Measurements from ENCODE around the gene FKBP1A. TPM values are rescaled to one million over a fixed set of nuclear protein-coding genes. Genes with fewer than 3 reads are reported as not detected.

Gene FKBP1A
- total and polyA plus RNA-seq, 10 of the 15 experiments (the other 5 are each of a cell fraction or from before 2014, with no cell fraction given): 103 to 687 (median 254) TPM

DNA sequence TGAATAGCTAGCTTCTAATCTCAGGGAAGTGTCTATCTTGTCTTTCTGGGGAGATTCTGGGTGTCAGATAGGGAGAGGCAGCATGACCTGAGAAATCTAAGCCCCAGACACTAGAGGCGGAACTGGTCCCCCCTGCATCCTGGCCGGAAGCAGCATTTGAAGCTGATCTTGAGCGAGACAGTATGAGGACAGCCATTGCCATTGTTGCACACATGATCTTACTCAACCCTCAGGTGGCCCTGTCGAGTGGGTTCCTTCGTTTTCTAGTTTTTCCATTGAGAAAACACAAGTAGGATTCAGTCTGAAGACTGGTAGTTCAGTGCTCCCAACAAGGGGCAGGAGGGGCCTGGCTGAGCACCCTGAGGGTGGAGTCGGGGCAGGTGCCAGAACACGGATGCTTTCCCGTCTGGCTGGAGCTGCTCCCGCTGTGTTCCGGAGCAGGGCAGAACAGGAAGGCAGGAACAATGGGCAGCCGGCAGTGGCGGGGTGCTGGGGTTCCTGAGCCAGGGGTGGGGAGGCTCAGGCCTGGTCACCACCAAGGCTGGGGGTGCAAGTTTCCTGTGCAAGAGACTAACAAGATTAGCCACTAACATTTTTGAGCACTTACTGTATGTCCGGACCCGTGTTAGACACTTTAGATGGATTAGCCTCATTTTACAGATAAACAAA, 56.0 kb downstream of the FKBP1A start:
- H3K4me1 ChIP-seq (ENCODE audit: control insufficient read depth, insufficient read depth, low read length): peaks cover 5% of the 10 kb centered on the region
- ChIA-PET POLR2A (interaction anchor here (0.6 kb wide), 1 partner anchor 55 kb away, joined by 4 read pairs; no protein-coding TSS in a partner anchor), RAD21 (ENCODE audit: unreplicated experiment) (no interaction called here), CTCF (no interaction called here), SMC1A (ENCODE audit: uncharacterized antibody, unreplicated experiment) (no interaction called here)
- TF ChIP-seq ZNF622 (IDR thresholded peaks at IDR 0.05) (no peak), POLR2A (IDR thresholded peaks at IDR 0.05; ENCODE audit: low read depth, low read length) (peak; percentile 25; the same call in 1 of the 2 replicates), DPF2 (IDR thresholded peaks at IDR 0.05) (no peak), BACH1 (IDR thresholded peaks at IDR 0.05; ENCODE audit: borderline replicate concordance) (no peak), BMI1 (IDR thresholded peaks at IDR 0.05; ENCODE audit: borderline replicate concordance) (no peak), ZZZ3 (IDR thresholded peaks at IDR 0.05; ENCODE audit: control insufficient read depth, insufficient read length, low read depth) (no peak), RAD21 (IDR thresholded peaks at IDR 0.05; ENCODE audit: insufficient read depth, low read depth, low read length) (no peak)
- TF ChIP-seq, protein P1, sequence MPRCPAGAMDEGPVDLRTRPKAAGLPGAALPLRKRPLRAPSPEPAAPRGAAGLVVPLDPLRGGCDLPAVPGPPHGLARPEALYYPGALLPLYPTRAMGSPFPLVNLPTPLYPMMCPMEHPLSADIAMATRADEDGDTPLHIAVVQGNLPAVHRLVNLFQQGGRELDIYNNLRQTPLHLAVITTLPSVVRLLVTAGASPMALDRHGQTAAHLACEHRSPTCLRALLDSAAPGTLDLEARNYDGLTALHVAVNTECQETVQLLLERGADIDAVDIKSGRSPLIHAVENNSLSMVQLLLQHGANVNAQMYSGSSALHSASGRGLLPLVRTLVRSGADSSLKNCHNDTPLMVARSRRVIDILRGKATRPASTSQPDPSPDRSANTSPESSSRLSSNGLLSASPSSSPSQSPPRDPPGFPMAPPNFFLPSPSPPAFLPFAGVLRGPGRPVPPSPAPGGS (IDR thresholded peaks at IDR 0.05; ENCODE audit: borderline replicate concordance, insufficient read depth, low read depth, low read length, poor library complexity, severe bottlenecking): peak; percentile 13
- TF ChIP-seq, protein P2, sequence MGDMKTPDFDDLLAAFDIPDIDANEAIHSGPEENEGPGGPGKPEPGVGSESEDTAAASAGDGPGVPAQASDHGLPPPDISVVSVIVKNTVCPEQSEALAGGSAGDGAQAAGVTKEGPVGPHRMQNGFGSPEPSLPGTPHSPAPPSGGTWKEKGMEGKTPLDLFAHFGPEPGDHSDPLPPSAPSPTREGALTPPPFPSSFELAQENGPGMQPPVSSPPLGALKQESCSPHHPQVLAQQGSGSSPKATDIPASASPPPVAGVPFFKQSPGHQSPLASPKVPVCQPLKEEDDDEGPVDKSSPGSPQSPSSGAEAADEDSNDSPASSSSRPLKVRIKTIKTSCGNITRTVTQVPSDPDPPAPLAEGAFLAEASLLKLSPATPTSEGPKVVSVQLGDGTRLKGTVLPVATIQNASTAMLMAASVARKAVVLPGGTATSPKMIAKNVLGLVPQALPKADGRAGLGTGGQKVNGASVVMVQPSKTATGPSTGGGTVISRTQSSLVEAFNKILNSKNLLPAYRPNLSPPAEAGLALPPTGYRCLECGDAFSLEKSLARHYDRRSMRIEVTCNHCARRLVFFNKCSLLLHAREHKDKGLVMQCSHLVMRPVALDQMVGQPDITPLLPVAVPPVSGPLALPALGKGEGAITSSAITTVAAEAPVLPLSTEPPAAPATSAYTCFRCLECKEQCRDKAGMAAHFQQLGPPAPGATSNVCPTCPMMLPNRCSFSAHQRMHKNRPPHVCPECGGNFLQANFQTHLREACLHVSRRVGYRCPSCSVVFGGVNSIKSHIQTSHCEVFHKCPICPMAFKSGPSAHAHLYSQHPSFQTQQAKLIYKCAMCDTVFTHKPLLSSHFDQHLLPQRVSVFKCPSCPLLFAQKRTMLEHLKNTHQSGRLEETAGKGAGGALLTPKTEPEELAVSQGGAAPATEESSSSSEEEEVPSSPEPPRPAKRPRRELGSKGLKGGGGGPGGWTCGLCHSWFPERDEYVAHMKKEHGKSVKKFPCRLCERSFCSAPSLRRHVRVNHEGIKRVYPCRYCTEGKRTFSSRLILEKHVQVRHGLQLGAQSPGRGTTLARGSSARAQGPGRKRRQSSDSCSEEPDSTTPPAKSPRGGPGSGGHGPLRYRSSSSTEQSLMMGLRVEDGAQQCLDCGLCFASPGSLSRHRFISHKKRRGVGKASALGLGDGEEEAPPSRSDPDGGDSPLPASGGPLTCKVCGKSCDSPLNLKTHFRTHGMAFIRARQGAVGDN (IDR thresholded peaks at IDR 0.05): no peak
- TF ChIP-seq, protein P3, sequence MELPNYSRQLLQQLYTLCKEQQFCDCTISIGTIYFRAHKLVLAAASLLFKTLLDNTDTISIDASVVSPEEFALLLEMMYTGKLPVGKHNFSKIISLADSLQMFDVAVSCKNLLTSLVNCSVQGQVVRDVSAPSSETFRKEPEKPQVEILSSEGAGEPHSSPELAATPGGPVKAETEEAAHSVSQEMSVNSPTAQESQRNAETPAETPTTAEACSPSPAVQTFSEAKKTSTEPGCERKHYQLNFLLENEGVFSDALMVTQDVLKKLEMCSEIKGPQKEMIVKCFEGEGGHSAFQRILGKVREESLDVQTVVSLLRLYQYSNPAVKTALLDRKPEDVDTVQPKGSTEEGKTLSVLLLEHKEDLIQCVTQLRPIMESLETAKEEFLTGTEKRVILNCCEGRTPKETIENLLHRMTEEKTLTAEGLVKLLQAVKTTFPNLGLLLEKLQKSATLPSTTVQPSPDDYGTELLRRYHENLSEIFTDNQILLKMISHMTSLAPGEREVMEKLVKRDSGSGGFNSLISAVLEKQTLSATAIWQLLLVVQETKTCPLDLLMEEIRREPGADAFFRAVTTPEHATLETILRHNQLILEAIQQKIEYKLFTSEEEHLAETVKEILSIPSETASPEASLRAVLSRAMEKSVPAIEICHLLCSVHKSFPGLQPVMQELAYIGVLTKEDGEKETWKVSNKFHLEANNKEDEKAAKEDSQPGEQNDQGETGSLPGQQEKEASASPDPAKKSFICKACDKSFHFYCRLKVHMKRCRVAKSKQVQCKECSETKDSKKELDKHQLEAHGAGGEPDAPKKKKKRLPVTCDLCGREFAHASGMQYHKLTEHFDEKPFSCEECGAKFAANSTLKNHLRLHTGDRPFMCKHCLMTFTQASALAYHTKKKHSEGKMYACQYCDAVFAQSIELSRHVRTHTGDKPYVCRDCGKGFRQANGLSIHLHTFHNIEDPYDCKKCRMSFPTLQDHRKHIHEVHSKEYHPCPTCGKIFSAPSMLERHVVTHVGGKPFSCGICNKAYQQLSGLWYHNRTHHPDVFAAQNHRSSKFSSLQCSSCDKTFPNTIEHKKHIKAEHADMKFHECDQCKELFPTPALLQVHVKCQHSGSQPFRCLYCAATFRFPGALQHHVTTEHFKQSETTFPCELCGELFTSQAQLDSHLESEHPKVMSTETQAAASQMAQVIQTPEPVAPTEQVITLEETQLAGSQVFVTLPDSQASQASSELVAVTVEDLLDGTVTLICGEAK (IDR thresholded peaks at IDR 0.05; ENCODE audit: borderline replicate concordance): no peak
- TF ChIP-seq, protein P4, sequence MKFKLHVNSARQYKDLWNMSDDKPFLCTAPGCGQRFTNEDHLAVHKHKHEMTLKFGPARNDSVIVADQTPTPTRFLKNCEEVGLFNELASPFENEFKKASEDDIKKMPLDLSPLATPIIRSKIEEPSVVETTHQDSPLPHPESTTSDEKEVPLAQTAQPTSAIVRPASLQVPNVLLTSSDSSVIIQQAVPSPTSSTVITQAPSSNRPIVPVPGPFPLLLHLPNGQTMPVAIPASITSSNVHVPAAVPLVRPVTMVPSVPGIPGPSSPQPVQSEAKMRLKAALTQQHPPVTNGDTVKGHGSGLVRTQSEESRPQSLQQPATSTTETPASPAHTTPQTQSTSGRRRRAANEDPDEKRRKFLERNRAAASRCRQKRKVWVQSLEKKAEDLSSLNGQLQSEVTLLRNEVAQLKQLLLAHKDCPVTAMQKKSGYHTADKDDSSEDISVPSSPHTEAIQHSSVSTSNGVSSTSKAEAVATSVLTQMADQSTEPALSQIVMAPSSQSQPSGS (IDR thresholded peaks at IDR 0.05; ENCODE audit: low read length): no peak
- intact Hi-C loops (cut with micrococcal nuclease; ENCODE audit: unreplicated experiment) (no loop called here), in situ Hi-C loops (cut with MboI) (no loop called here)
- DNase-seq (ENCODE audit: low read depth, low spot score) (no peak), ATAC-seq (no peak), FAIRE-seq (no peak)
- no peak overlapping the region for H3K9ac ChIP-seq (ENCODE audit: control insufficient read depth, insufficient read depth, low read length)
- WGBS (ENCODE audit: insufficient coverage, insufficient replicate concordance, low lambda C conversion rate, missing lambda C conversion rate): 87% methylated on average over 14 of the region's 14 CpGs
- BruUV-seq (replicated peaks): no TSS peak
- no peak overlapping the region for H3K4me2 ChIP-seq (ENCODE audit: control insufficient read depth, insufficient read depth)
- no peaks in the 10 kb centered on the region; a peak in 2 of 4 replicates for H3K36me3 ChIP-seq (ENCODE audit: control insufficient read depth in 2 of 2, insufficient read depth in 2 of 2, low read length in 1 of 2)
- H3K9me3 ChIP-seq (replicated peaks; ENCODE audit: control insufficient read depth, insufficient read depth, low read length): no peaks in the 10 kb centered on the region
- 0 out of 2 replicates have a peak overlapping the region, but pooled peaks have one; percentile 1 for H2AFZ ChIP-seq (ENCODE audit: control insufficient read depth, low read depth, low read length)
- no peaks in the 10 kb centered on the region for H3K27me3 ChIP-seq (replicated peaks in 1 of 2; ENCODE audit: control insufficient read depth in 2 of 2, insufficient read depth in 2 of 2, low read length in 1 of 2)
- H3K4me3 ChIP-seq: no peak overlapping the region
- H4K20me1 ChIP-seq (ENCODE audit: control insufficient read depth, insufficient read depth): no peaks in the 10 kb centered on the region; the same call in none of the 2 replicates
- H3K27ac ChIP-seq (ENCODE audit: control insufficient read depth, insufficient read depth): no peak overlapping the region
- no peaks in the 10 kb centered on the region for H3K79me2 ChIP-seq (ENCODE audit: control insufficient read depth, insufficient read depth, low read length)

Measured in GM12878 (cell line).